ENCODE data around the gene WNT2B.

The WNT2B gene

GRCh38 chr1:112530832-112531231 lies 22.1 kb downstream of the WNT2B start:
- no peak for DNase-seq

GRCh38 chr1:112532064-112532463 lies 23.3 kb downstream of the WNT2B start:
- DNase-seq = no peak

GRCh38 chr1:112533029-112533428 lies 24.3 kb downstream of the WNT2B start:
- no peak for DNase-seq

- DNase-seq = no peak
Observed at GRCh38 chr1:112536561-112536960, 27.8 kb downstream of the WNT2B start.

- DNase-seq = no peak
Observed at GRCh38 chr1:112537456-112537855, 28.7 kb downstream of the WNT2B start.

- DNase-seq = no peak
Observed at GRCh38 chr1:112538883-112539282, 30.1 kb downstream of the WNT2B start.

GRCh38 chr1:112540226-112540794 lies 31.5 kb downstream of the WNT2B start:
- DNase-seq = no peak

GRCh38 chr1:112541299-112541698 lies 32.5 kb downstream of the WNT2B start:
- DNase-seq = no peak

- DNase-seq = no peak
Observed at GRCh38 chr1:112542206-112542973, 33.6 kb downstream of the WNT2B start.

GRCh38 chr1:112544011-112544688 lies 35.4 kb downstream of the WNT2B start:
- DNase-seq = no peak

GRCh38 chr1:112544751-112545150 lies 36.0 kb downstream of the WNT2B start:
- no peak for DNase-seq

- no peak for DNase-seq
Observed at GRCh38 chr1:112546076-112546475, 37.3 kb downstream of the WNT2B start.

- no peak for DNase-seq
Observed at GRCh38 chr1:112548547-112548946, 39.8 kb downstream of the WNT2B start.

- no peak for DNase-seq
Observed at GRCh38 chr1:112549590-112549989, 40.8 kb downstream of the WNT2B start.

GRCh38 chr1:112554411-112554810 lies 45.6 kb downstream of the WNT2B start:
- no peak for DNase-seq

GRCh38 chr1:112557385-112557784 lies 48.6 kb downstream of the WNT2B start:
- DNase-seq = no peak

- DNase-seq = no peak
Observed at GRCh38 chr1:112558634-112559033, 49.9 kb downstream of the WNT2B start.

GRCh38 chr1:112563341-112563740 lies 54.6 kb downstream of the WNT2B start:
- DNase-seq = no peak

GRCh38 chr1:112564081-112564480 lies 55.3 kb downstream of the WNT2B start:
- no peak for DNase-seq

- DNase-seq = no peak
Observed at GRCh38 chr1:112565800-112566199, 57.0 kb downstream of the WNT2B start.

- no peak for DNase-seq
Observed at GRCh38 chr1:112575154-112575804, 66.5 kb downstream of the WNT2B start.

GRCh38 chr1:112576240-112576639 lies 67.5 kb downstream of the WNT2B start:
- no peak for DNase-seq
